HepG2 (cell line): ENCODE measurements around the gene DISP2. TPM values are rescaled to one million over a fixed set of nuclear protein-coding genes. Genes with fewer than 3 reads are reported as not detected.

Source experiments
- ATAC-seq: fragments of 200-7000 bp; cut with Tn5 transposase; 3 replicates; pipeline ENCODE4 v1.9.1; 2020; ENCODE audit warnings: mild to moderate bottlenecking, moderate library complexity
- BruUV-seq: library from RNA; stranded (reverse); fragments of 400-500 nt; replicated peaks from 2 replicates; lab custom pipeline; 2021; lab: Mats Ljungman, UMichigan
- CTCF ChIA-PET: fragments of 300-600 bp; formaldehyde crosslinking; extraction: SDS; loops from one replicate; lab custom pipeline; 2021; ENCODE audit warnings: low total read pairs, inconsistent platforms, low intra/inter-chr PET ratio; lab: Yijun Ruan, JAX
- POLR2A ChIA-PET: fragments of 350-600 bp; sonication (Branson Sonifier 250); formaldehyde crosslinking; loops from one replicate; lab custom pipeline; 2020; ENCODE audit warnings: antibody characterized with exemption, inconsistent platforms; lab: Yijun Ruan, JAX
- DNase-seq: peaks from one replicate; pipeline ENCODE4 v3.0.0-alpha.2; 2015; ENCODE audit warnings: low spot score
- FAIRE-seq: peaks from 3 replicates; lab custom pipeline; 2011; peaks lifted over from hg19 to GRCh38; lab: Jason Lieb, UNC
- H2AFZ ChIP-seq: one replicate; pipeline ENCODE4 v1.6.1; 2011; ENCODE audit warnings: low read length, inconsistent platforms
- H3K27ac ChIP-seq: fragments of 300-600 bp; 3 replicates; pipeline ENCODE4 v1.8.0; 2011; ENCODE audit warnings: mixed run types, mild to moderate bottlenecking, mixed read lengths, low read length, inconsistent platforms; ENCODE audit not compliant: insufficient read depth; ENCODE audit errors: extremely low read length
- H3K27me3 ChIP-seq, 2 experiments: fragments of 200-600 bp in 1 of 2; 2 replicates in 1 of 2; 3 replicates in 1 of 2; pipeline versions ENCODE4 v1.6.0 to v1.8.0; 2011; ENCODE audit warnings: low read length in 2 of 2, mild to moderate bottlenecking in 2 of 2, moderate library complexity in 2 of 2, inconsistent platforms in 1 of 2; ENCODE audit not compliant: insufficient read depth in 2 of 2, control insufficient read depth in 1 of 2
- H3K36me3 ChIP-seq, 2 experiments: fragments of 200-600 bp in 1 of 2; replicated peaks in 1 of 2; 2 replicates in 1 of 2; 3 replicates in 1 of 2; pipeline versions ENCODE4 v1.5.1 to v1.8.0; 2011; ENCODE audit warnings: low read length in 2 of 2, inconsistent platforms in 1 of 2; ENCODE audit not compliant: insufficient read depth in 2 of 2, control insufficient read depth in 1 of 2
- H3K4me1 ChIP-seq: 2 replicates; pipeline ENCODE4 v1.5.1; 2012; ENCODE audit warnings: low read length, inconsistent platforms; ENCODE audit not compliant: insufficient read depth
- H3K4me2 ChIP-seq: 2 replicates; pipeline ENCODE4 v1.6.0; 2011; ENCODE audit warnings: low read depth, low read length, inconsistent platforms
- H3K4me3 ChIP-seq, 3 experiments: fragments of 200-600 bp in 1 of 3; sonication (generic), shearing (Covaris generic) in 1 of 3; replicated peaks in 1 of 3; 2 replicates each; pipeline ENCODE4 v1.5.1; 2011 to 2016; ENCODE audit warnings: low read length in 3 of 3, inconsistent platforms in 2 of 3, low read depth in 2 of 3, mild to moderate bottlenecking in 2 of 3, control low read depth in 1 of 3, mixed read lengths in 1 of 3; ENCODE audit not compliant: insufficient read depth in 1 of 3
- H3K79me2 ChIP-seq: one replicate; pipeline ENCODE4 v1.6.1; 2011; ENCODE audit warnings: low read length, inconsistent platforms; ENCODE audit not compliant: insufficient read depth
- H3K9ac ChIP-seq: 2 replicates; pipeline ENCODE4 v1.6.0; 2011; ENCODE audit warnings: mild to moderate bottlenecking, low read depth, low read length, inconsistent platforms; ENCODE audit not compliant: insufficient read depth
- H3K9me3 ChIP-seq: 2 replicates; pipeline ENCODE4 v1.5.1; 2012; ENCODE audit warnings: mild to moderate bottlenecking, low read length
- H4K20me1 ChIP-seq: 2 replicates; pipeline ENCODE4 v1.6.0; 2011; ENCODE audit warnings: inconsistent platforms, mild to moderate bottlenecking, low read length, moderate library complexity; ENCODE audit not compliant: insufficient read depth
- ATRX ChIP-seq: sonication (generic); formaldehyde crosslinking; IDR thresholded peaks from 2 replicates; pipeline ENCODE4 v1.4.0; 2020; ENCODE audit warnings: missing genetic modification reagents, borderline replicate concordance
- CBX1 ChIP-seq: IDR thresholded peaks from one replicate; pipeline ENCODE4 v1.6.1; 2016; ENCODE audit warnings: antibody characterized with exemption, low read depth
- FOXK1 ChIP-seq: sonication (generic); formaldehyde crosslinking; IDR thresholded peaks from 2 replicates; pipeline ENCODE4 v1.4.0; 2020; ENCODE audit warnings: low read depth, missing genetic modification reagents, borderline replicate concordance
- GZF1 ChIP-seq: sonication (generic); formaldehyde crosslinking; IDR thresholded peaks from 2 replicates; pipeline ENCODE4 v1.5.1; 2020; ENCODE audit warnings: mild to moderate bottlenecking, missing genetic modification reagents
- KDM1A ChIP-seq: IDR thresholded peaks from 2 replicates; pipeline ENCODE4 v1.6.1; 2016; ENCODE audit warnings: missing compliant biosample characterization
- KDM5A ChIP-seq: fragments of 200-600 bp; sonication (generic); IDR thresholded peaks from 2 replicates; pipeline ENCODE4 v1.7.0; 2018; ENCODE audit warnings: antibody characterized with exemption, mild to moderate bottlenecking, low read length, borderline replicate concordance
- NFE2 ChIP-seq: sonication (generic); formaldehyde crosslinking; IDR thresholded peaks from 2 replicates; pipeline ENCODE4 v1.4.0; 2020; ENCODE audit warnings: missing genetic modification reagents
- PAWR ChIP-seq: sonication (generic); formaldehyde crosslinking; IDR thresholded peaks from 2 replicates; pipeline ENCODE4 v1.4.0; 2020; ENCODE audit warnings: missing genetic modification reagents, mild to moderate bottlenecking, borderline replicate concordance
- RFXAP ChIP-seq: sonication (generic); formaldehyde crosslinking; IDR thresholded peaks from 2 replicates; pipeline ENCODE4 v1.4.0; 2020; ENCODE audit warnings: missing genetic modification reagents, borderline replicate concordance
- TCF7 ChIP-seq: sonication (generic); IDR thresholded peaks from 2 replicates; pipeline ENCODE4 v1.6.1; 2016; ENCODE audit warnings: antibody characterized with exemption, low read depth
- ZBTB20 ChIP-seq: sonication (generic); formaldehyde crosslinking; IDR thresholded peaks from 2 replicates; pipeline ENCODE4 v1.8.1; 2023; ENCODE audit warnings: missing genetic modification reagents, low read depth, mild to moderate bottlenecking, borderline replicate concordance
- ZNF274 ChIP-seq: sonication (generic); formaldehyde crosslinking; IDR thresholded peaks from 2 replicates; pipeline ENCODE4 v1.5.1; 2020; ENCODE audit warnings: mild to moderate bottlenecking, missing genetic modification reagents
- ZNF44 ChIP-seq: sonication (generic); formaldehyde crosslinking; IDR thresholded peaks from 2 replicates; pipeline ENCODE4 v1.5.1; 2020; ENCODE audit warnings: mild to moderate bottlenecking, missing genetic modification reagents
- ZNF550 ChIP-seq: sonication (generic); formaldehyde crosslinking; IDR thresholded peaks from 2 replicates; pipeline ENCODE4 v1.4.0; 2020; ENCODE audit warnings: mild to moderate bottlenecking, missing genetic modification reagents, borderline replicate concordance
- WGBS: methylation state at CpG from one replicate; pipeline ENCODE4 v1.1.6; 2017; ENCODE audit warnings: low lambda C conversion rate; 5-methylcytosine and 5-hydroxymethylcytosine counted together
- in situ Hi-C: cut with HindIII; loops from 2 replicates; pipeline ENCODE4 v1.10.0; 2017; ENCODE audit warnings: low pct_unique_long_range_greater_than_20kb; ENCODE audit not compliant: extremely low pct_ligation_motif_present
- intact Hi-C: fragments of 100-400 bp; cut with micrococcal nuclease; formaldehyde crosslinking; loops from one replicate; pipeline ENCODE4 v1.10.0; 2022; ENCODE audit not compliant: unreplicated experiment
- polyA plus RNA-seq, 8 experiments: library from polyadenylated mRNA; depleted of rRNA in 3 of 8; stranded (reverse) in 7 of 8; unstranded in 1 of 8; fragments of >200 nt; fragmentation: Illumina TruSeq in 4 of 8; extraction: Trizol in 4 of 8; gene quantifications; 2 replicates each; pipeline versions ENCODE4 v1.2.1 to v1.2.3, GENCODE V29; 2011 to 2016; ENCODE audit warnings: low read depth in 4 of 8, missing spikeins in 1 of 8, mixed read lengths in 1 of 8; ENCODE audit not compliant: insufficient read depth in 1 of 8
- total RNA-seq, 5 experiments: library from RNA; depleted of rRNA; stranded (reverse); fragments of >200 nt; fragmentation: Illumina TruSeq; extraction: Trizol; gene quantifications; 2 replicates each; pipeline ENCODE4 v1.2.3, GENCODE V29; 2016; ENCODE audit warnings: low read depth in 1 of 5
- TF ChIP-seq, protein P1 (sequence below): sonication (generic); formaldehyde crosslinking; IDR thresholded peaks from 2 replicates; pipeline ENCODE4 v1.5.1; 2020; ENCODE audit warnings: missing genetic modification reagents, mild to moderate bottlenecking, borderline replicate concordance
- TF ChIP-seq, protein P2 (sequence below): IDR thresholded peaks from 2 replicates; pipeline ENCODE4 v1.6.1; 2016; ENCODE audit warnings: missing compliant biosample characterization, missing genetic modification reagents, borderline replicate concordance
- TF ChIP-seq, protein P3 (sequence below): sonication (generic); formaldehyde crosslinking; IDR thresholded peaks from 2 replicates; pipeline ENCODE4 v1.4.0; 2020; ENCODE audit warnings: mild to moderate bottlenecking, missing genetic modification reagents
- TF ChIP-seq, protein P4 (sequence below): fragments of 450-650 bp; IDR thresholded peaks from 2 replicates; pipeline ENCODE4 v1.6.1; 2016

DISP2 gene
- total and polyA plus RNA-seq, 2 of the 13 experiments (the other 11 are each of a cell fraction or from before 2014, with no cell fraction given) = 0.09 to 0.32 TPM

DNA sequence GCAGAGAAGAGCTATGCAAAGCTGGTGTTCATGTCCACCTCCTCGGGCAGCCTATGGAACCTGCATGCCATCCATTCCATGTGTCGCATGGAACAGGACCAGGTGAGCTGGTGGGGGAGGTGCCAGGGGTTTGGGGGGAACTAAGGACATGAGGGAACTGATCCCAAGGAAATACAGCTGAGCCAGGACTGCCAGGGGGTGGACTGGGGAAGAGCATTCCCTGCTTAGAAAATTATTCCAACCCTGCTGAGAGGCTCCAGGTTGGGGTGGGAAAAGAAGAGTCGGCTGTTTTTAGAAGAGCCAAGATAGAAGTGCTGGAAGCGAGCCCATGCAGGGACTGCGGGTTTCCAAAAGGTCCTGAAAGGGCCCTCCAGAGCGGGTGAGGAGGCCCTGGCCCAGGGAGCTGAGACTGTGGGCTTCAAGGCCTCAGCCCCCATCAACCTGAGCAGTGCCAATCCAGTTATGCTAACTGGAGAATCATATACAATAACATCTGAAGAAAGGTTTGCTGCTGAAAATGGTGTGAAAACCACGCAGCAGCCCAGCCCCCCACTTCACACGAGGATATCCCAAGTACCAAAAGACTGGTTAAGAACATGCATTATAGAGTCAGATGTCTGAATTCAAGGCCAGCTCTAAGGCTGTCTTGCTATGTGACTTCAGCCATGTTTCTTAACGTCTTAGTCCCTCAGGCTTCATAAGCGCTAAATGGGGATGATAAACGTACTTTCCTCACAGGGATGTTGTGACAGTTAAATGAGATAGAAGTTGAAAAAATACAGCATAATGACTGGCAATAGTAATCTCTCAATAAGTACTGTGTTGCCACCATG, 7.8 kb downstream of the DISP2 start:
- CTCF ChIA-PET = no interaction called here
- no peaks in the 10 kb centered on the region for H4K20me1 ChIP-seq
- peaks cover 14 to 80% of the 10 kb centered on the region in 2 experiments for H3K27me3 ChIP-seq
- no peak overlapping the region for H2AFZ ChIP-seq
- H3K4me1 ChIP-seq = no peaks in the 10 kb centered on the region
- intact Hi-C loops (no loop called here), in situ Hi-C loops (no loop called here)
- no peak overlapping the region for H3K4me3 ChIP-seq
- POLR2A ChIA-PET = interaction anchor here (4.4 kb wide), 1 partner anchor 39 kb away, joined by 16 read pairs; the partner anchor contains the start of gene IVD
- 46% methylated on average over 11 of the region's 11 CpGs for WGBS
- no peak overlapping the region for H3K9ac ChIP-seq
- H3K9me3 ChIP-seq = no peaks in the 10 kb centered on the region
- no peaks in the 10 kb centered on the region for H3K79me2 ChIP-seq
- BruUV-seq = no TSS peak
- H3K36me3 ChIP-seq = no peaks in the 10 kb centered on the region
- no peak for DNase-seq
- no peak overlapping the region for H3K4me2 ChIP-seq
- ATAC-seq = no peak
- no peak overlapping the region for H3K27ac ChIP-seq
- no peak for FAIRE-seq
- TF ChIP-seq ZNF550 (CRISPR knock-in tag) (no peak), PAWR (CRISPR knock-in tag) (no peak), KDM5A (no peak), FOXK1 (CRISPR knock-in tag) (no peak), KDM1A (CRISPR knock-in tag) (no peak), NFE2 (CRISPR knock-in tag) (no peak), TCF7 (no peak), ATRX (CRISPR knock-in tag) (no peak), ZNF274 (CRISPR knock-in tag) (no peak), ZNF44 (CRISPR knock-in tag) (no peak), GZF1 (CRISPR knock-in tag) (no peak), CBX1 (no peak), ZBTB20 (CRISPR knock-in tag) (no peak), RFXAP (CRISPR knock-in tag) (no peak)
- TF ChIP-seq, protein P1, sequence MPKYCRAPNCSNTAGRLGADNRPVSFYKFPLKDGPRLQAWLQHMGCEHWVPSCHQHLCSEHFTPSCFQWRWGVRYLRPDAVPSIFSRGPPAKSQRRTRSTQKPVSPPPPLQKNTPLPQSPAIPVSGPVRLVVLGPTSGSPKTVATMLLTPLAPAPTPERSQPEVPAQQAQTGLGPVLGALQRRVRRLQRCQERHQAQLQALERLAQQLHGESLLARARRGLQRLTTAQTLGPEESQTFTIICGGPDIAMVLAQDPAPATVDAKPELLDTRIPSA (CRISPR knock-in tag) = no peak
- TF ChIP-seq, protein P2, sequence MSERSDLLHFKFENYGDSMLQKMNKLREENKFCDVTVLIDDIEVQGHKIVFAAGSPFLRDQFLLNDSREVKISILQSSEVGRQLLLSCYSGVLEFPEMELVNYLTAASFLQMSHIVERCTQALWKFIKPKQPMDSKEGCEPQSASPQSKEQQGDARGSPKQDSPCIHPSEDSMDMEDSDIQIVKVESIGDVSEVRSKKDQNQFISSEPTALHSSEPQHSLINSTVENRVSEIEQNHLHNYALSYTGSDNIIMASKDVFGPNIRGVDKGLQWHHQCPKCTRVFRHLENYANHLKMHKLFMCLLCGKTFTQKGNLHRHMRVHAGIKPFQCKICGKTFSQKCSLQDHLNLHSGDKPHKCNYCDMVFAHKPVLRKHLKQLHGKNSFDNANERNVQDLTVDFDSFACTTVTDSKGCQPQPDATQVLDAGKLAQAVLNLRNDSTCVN = no peak
- TF ChIP-seq, protein P3, sequence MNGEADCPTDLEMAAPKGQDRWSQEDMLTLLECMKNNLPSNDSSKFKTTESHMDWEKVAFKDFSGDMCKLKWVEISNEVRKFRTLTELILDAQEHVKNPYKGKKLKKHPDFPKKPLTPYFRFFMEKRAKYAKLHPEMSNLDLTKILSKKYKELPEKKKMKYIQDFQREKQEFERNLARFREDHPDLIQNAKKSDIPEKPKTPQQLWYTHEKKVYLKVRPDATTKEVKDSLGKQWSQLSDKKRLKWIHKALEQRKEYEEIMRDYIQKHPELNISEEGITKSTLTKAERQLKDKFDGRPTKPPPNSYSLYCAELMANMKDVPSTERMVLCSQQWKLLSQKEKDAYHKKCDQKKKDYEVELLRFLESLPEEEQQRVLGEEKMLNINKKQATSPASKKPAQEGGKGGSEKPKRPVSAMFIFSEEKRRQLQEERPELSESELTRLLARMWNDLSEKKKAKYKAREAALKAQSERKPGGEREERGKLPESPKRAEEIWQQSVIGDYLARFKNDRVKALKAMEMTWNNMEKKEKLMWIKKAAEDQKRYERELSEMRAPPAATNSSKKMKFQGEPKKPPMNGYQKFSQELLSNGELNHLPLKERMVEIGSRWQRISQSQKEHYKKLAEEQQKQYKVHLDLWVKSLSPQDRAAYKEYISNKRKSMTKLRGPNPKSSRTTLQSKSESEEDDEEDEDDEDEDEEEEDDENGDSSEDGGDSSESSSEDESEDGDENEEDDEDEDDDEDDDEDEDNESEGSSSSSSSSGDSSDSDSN (CRISPR knock-in tag) = no peak
- TF ChIP-seq, protein P4, sequence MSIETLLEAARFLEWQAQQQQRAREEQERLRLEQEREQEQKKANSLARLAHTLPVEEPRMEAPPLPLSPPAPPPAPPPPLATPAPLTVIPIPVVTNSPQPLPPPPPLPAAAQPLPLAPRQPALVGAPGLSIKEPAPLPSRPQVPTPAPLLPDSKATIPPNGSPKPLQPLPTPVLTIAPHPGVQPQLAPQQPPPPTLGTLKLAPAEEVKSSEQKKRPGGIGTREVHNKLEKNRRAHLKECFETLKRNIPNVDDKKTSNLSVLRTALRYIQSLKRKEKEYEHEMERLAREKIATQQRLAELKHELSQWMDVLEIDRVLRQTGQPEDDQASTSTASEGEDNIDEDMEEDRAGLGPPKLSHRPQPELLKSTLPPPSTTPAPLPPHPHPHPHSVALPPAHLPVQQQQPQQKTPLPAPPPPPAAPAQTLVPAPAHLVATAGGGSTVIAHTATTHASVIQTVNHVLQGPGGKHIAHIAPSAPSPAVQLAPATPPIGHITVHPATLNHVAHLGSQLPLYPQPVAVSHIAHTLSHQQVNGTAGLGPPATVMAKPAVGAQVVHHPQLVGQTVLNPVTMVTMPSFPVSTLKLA = no peak
